CD4-positive, alpha-beta memory T cell (primary cell): Measurements from ENCODE around the gene SERPINE1. TPM values are rescaled to one million over a fixed set of nuclear protein-coding genes. Genes with fewer than 3 reads are reported as not detected.

Experiments
- CTCF ChIA-PET: fragments of 350-600 bp; sonication (Branson Sonifier 250); formaldehyde crosslinking; loops from one replicate; lab custom pipeline; 2021; ENCODE audit warnings: inconsistent platforms; ENCODE audit not compliant: partially characterized antibody; lab: Charles Lee
- POLR2A ChIA-PET: fragments of 350-600 bp; sonication (Branson Sonifier 250); formaldehyde crosslinking; loops from one replicate; lab custom pipeline; 2021; ENCODE audit not compliant: partially characterized antibody; lab: Charles Lee
- DNase-seq, 5 donors: peaks; one replicate each; pipeline versions ENCODE4 v3.0.0 to v3.0.0-alpha.2; 2020 to 2022; ENCODE audit warnings: mixed read lengths in 1 of 5
- H3K27ac ChIP-seq: one replicate; pipeline ENCODE4 v1.7.0; 2013; ENCODE audit warnings: low read depth, low read length
- H3K27me3 ChIP-seq: 2 replicates; pipeline ENCODE4 v1.7.0; 2013; ENCODE audit warnings: mild to moderate bottlenecking, low read length, moderate library complexity; ENCODE audit not compliant: insufficient read depth
- H3K36me3 ChIP-seq: 2 replicates; pipeline ENCODE4 v1.7.0; 2013; ENCODE audit warnings: mild to moderate bottlenecking, low read length, moderate library complexity; ENCODE audit not compliant: insufficient read depth
- H3K4me1 ChIP-seq: 2 replicates; pipeline ENCODE4 v1.7.0; 2013; ENCODE audit warnings: mild to moderate bottlenecking, low read length, moderate library complexity; ENCODE audit not compliant: insufficient read depth
- H3K4me3 ChIP-seq, 2 donors: one replicate each; pipeline ENCODE4 v1.7.0; 2013; ENCODE audit warnings: low read length in 2 of 2, mild to moderate bottlenecking in 1 of 2
- H3K9me3 ChIP-seq, 2 donors: one replicate each; pipeline ENCODE4 v1.7.0; 2013; ENCODE audit warnings: low read length in 2 of 2, control low read depth in 1 of 2; ENCODE audit not compliant: control insufficient read depth in 1 of 2
- H3K27ac Mint-ChIP-seq, 7 donors: one replicate each; pipeline ENCODE4 v1.8.0; 2020 to 2021; ENCODE audit warnings: mixed read lengths in 7 of 7, mild to moderate bottlenecking in 6 of 7, inconsistent platforms in 3 of 7, moderate library complexity in 3 of 7
- H3K27me3 Mint-ChIP-seq, 2 donors: one replicate each; pipeline ENCODE4 v1.8.0; 2020 to 2021; ENCODE audit warnings: mixed read lengths in 2 of 2
- H3K36me3 Mint-ChIP-seq, 2 donors: one replicate each; pipeline ENCODE4 v1.8.0; 2020 to 2021; ENCODE audit warnings: mixed read lengths in 2 of 2, inconsistent platforms in 1 of 2, mild to moderate bottlenecking in 1 of 2
- H3K4me1 Mint-ChIP-seq, 4 donors: one replicate each; pipeline ENCODE4 v1.8.0; 2020 to 2021; ENCODE audit warnings: mixed read lengths in 4 of 4, mild to moderate bottlenecking in 1 of 4
- H3K4me3 Mint-ChIP-seq, 8 donors: one replicate each; pipeline ENCODE4 v1.8.0; 2020 to 2021; ENCODE audit warnings: mixed read lengths in 8 of 8, mild to moderate bottlenecking in 7 of 8, moderate library complexity in 6 of 8, inconsistent platforms in 3 of 8
- H3K9me3 Mint-ChIP-seq, 8 donors: one replicate each; pipeline ENCODE4 v1.8.0; 2020 to 2021; ENCODE audit warnings: mixed read lengths in 8 of 8, mild to moderate bottlenecking in 5 of 8, inconsistent platforms in 3 of 8, moderate library complexity in 1 of 8
- intact Hi-C: fragments of 100-400 bp; cut with micrococcal nuclease; formaldehyde crosslinking; loops from one replicate; pipeline ENCODE4 v1.15.1; 2023
- polyA plus RNA-seq, 2 donors: library from polyadenylated mRNA; unstranded; fragments of 300-500 nt; fragmentation: Illumina TruSeq; gene quantifications; one replicate each; pipeline ENCODE4 v1.2.3, GENCODE V29; 2021
- total RNA-seq, 2 experiments: library from RNA; stranded (reverse); gene quantifications; one replicate each; pipeline ENCODE4 v1.2.3, GENCODE V29; 2021

SERPINE1 gene
- total and polyA plus RNA-seq, 4 experiments from 2014 or later = 0.11 to 0.20 TPM; not detected in 2

GRCh38 chr7:101166648-101166908 lies 39.7 kb downstream of the SERPINE1 start:
- no peak for DNase-seq
- H3K27ac Mint-ChIP-seq = peak overlapping the region in 1 of 7 donors; percentile 88
- ChIA-PET POLR2A (interaction anchor here (0.8 to 1.6 kb wide), 2 partner anchors 12 to 51 kb away, joined by 3 read pairs; partner anchors contain the start of gene ZNHIT1), CTCF (interaction anchor here (3.2 kb wide), 1 partner anchor 23 kb away, joined by 25 read pairs; no protein-coding TSS in a partner anchor)
- peaks cover under 1 to 2% of the 10 kb centered on the region in 2 donors for H3K36me3 Mint-ChIP-seq
- H3K9me3 Mint-ChIP-seq = peaks cover 0 to 4% (median 0%) of the 10 kb centered on the region in 8 donors
- H3K27me3 ChIP-seq = peaks cover 75% of the 10 kb centered on the region
- no peak overlapping the region for H3K4me3 ChIP-seq
- no peak overlapping the region for H3K4me3 Mint-ChIP-seq
- no peaks in the 10 kb centered on the region for H3K36me3 ChIP-seq
- H3K4me1 ChIP-seq = peaks cover 66% of the 10 kb centered on the region
- no peaks in the 10 kb centered on the region for H3K9me3 ChIP-seq
- peaks cover 33 to 61% (median 47%) of the 10 kb centered on the region in 4 donors for H3K4me1 Mint-ChIP-seq
- no peak overlapping the region for H3K27ac ChIP-seq
- intact Hi-C loops = loop anchor here (5.0 to 10.0 kb wide), 2 partner anchors 48 to 279 kb away; partner anchors contain the start of genes PLOD3, UFSP1 and ZNHIT1
- peaks cover 52 to 56% of the 10 kb centered on the region in 2 donors for H3K27me3 Mint-ChIP-seq

GRCh38 chr7:101166909-101167644 lies 40.2 kb downstream of the SERPINE1 start:
- Histone ChIP-seq H3K9me3 (no peaks in the 10 kb centered on the region), H3K27me3 (peaks cover 74% of the 10 kb centered on the region), H3K27ac (no peak overlapping the region), H3K4me1 (peaks cover 71% of the 10 kb centered on the region), H3K36me3 (no peaks in the 10 kb centered on the region), H3K4me3 (no peak overlapping the region)
- Mint-ChIP-seq H3K9me3 (peaks cover 0 to 4% (median 0%) of the 10 kb centered on the region in 8 donors), H3K27me3 (peaks cover 54 to 59% of the 10 kb centered on the region in 2 donors), H3K27ac (peak overlapping the region in 2 of 7 donors; percentile 22 to 88), H3K4me1 (peaks cover 35 to 65% (median 52%) of the 10 kb centered on the region in 4 donors), H3K4me3 (no peak overlapping the region), H3K36me3 (peaks cover 0 to 2% of the 10 kb centered on the region in 2 donors)
- ChIA-PET CTCF (interaction anchor here (3.2 kb wide), 1 partner anchor 23 kb away, joined by 25 read pairs; no protein-coding TSS in a partner anchor), POLR2A (interaction anchor here (1.6 kb wide), 1 partner anchor 12 kb away, joined by 3 read pairs; no protein-coding TSS in a partner anchor)
- no peak for DNase-seq
- intact Hi-C loops = loop anchor here (5.0 to 10.0 kb wide), 2 partner anchors 48 to 280 kb away; partner anchors contain the start of genes PLOD3, UFSP1 and ZNHIT1

- POLR2A ChIA-PET = interaction anchor here (0.5 to 1.6 kb wide), 2 partner anchors 13 to 74 kb away, joined by 3 to 4 read pairs; no protein-coding TSS in a partner anchor
- peaks cover 54 to 59% of the 10 kb centered on the region in 2 donors for H3K27me3 Mint-ChIP-seq
- Histone ChIP-seq H3K27me3 (peaks cover 77% of the 10 kb centered on the region), H3K36me3 (no peaks in the 10 kb centered on the region), H3K9me3 (no peaks in the 10 kb centered on the region), H3K4me3 (no peak overlapping the region), H3K4me1 (peaks cover 73% of the 10 kb centered on the region), H3K27ac (no peak overlapping the region)
- H3K27ac Mint-ChIP-seq = peak overlapping the region in 1 of 7 donors; percentile 77
- H3K4me3 Mint-ChIP-seq = peak overlapping the region in 2 of 8 donors; percentile 2 to 32
- peaks cover 0 to 2% of the 10 kb centered on the region in 2 donors for H3K36me3 Mint-ChIP-seq
- CTCF ChIA-PET = interaction anchor here (1.2 to 1.8 kb wide), 4 partner anchors 11 to 76 kb away, joined by 3 to 29 read pairs (median 5); no protein-coding TSS in a partner anchor
- peaks cover 35 to 68% (median 52%) of the 10 kb centered on the region in 4 donors for H3K4me1 Mint-ChIP-seq
- intact Hi-C loops = loop anchor here (5.0 to 10.0 kb wide), 2 partner anchors 47 to 281 kb away; partner anchors contain the start of genes PLOD3, UFSP1 and ZNHIT1
- DNase-seq = no peak
- H3K9me3 Mint-ChIP-seq = peaks cover 0 to 4% (median 0%) of the 10 kb centered on the region in 8 donors
Measured at GRCh38 chr7:101167645-101168411, 40.9 kb downstream of the SERPINE1 start.

GRCh38 chr7:101168412-101169049 lies 41.6 kb downstream of the SERPINE1 start:
- peaks cover 0 to 2% of the 10 kb centered on the region in 2 donors for H3K36me3 Mint-ChIP-seq
- Histone ChIP-seq H3K4me3 (no peak overlapping the region), H3K27ac (no peak overlapping the region), H3K27me3 (peaks cover 84% of the 10 kb centered on the region), H3K4me1 (peaks cover 79% of the 10 kb centered on the region), H3K9me3 (no peaks in the 10 kb centered on the region), H3K36me3 (no peaks in the 10 kb centered on the region)
- peak overlapping the region in 4 of 8 donors; percentile 2 to 55 (median 18) for H3K4me3 Mint-ChIP-seq
- peaks cover 0 to 4% (median 0%) of the 10 kb centered on the region in 8 donors for H3K9me3 Mint-ChIP-seq
- H3K4me1 Mint-ChIP-seq = peaks cover 36 to 72% (median 56%) of the 10 kb centered on the region in 4 donors
- H3K27ac Mint-ChIP-seq = peak overlapping the region in 2 of 7 donors; percentile 26 to 77
- CTCF ChIA-PET = interaction anchor here (1.2 to 1.8 kb wide), 4 partner anchors 12 to 75 kb away, joined by 3 to 29 read pairs (median 5); no protein-coding TSS in a partner anchor
- peaks cover 54 to 63% of the 10 kb centered on the region in 2 donors for H3K27me3 Mint-ChIP-seq
- POLR2A ChIA-PET = interaction anchor here (0.5 kb wide), 1 partner anchor 74 kb away, joined by 4 read pairs; no protein-coding TSS in a partner anchor
- DNase-seq = no peak
- intact Hi-C loops = loop anchor here (1.0 to 10.0 kb wide), 3 partner anchors 24 to 281 kb away; partner anchors contain the start of genes PLOD3, UFSP1 and ZNHIT1

- POLR2A ChIA-PET = no interaction called here
- H3K4me1 ChIP-seq = peaks cover 81% of the 10 kb centered on the region
- CTCF ChIA-PET = interaction anchor here (1.3 to 3.0 kb wide), 5 partner anchors 13 to 25 kb away, joined by 4 to 44 read pairs (median 6); no protein-coding TSS in a partner anchor
- no peak for DNase-seq
- H3K27me3 Mint-ChIP-seq = peaks cover 59 to 68% of the 10 kb centered on the region in 2 donors
- H3K4me1 Mint-ChIP-seq = peaks cover 40 to 79% (median 62%) of the 10 kb centered on the region in 4 donors
- no peaks in the 10 kb centered on the region for H3K9me3 ChIP-seq
- H3K36me3 ChIP-seq = no peaks in the 10 kb centered on the region
- intact Hi-C loops = loop anchor here (1.0 to 10.0 kb wide), 3 partner anchors 25 to 282 kb away; partner anchors contain the start of genes PLOD3, UFSP1 and ZNHIT1
- peak overlapping the region in 5 of 7 donors; percentile 7 to 77 (median 50) for H3K27ac Mint-ChIP-seq
- no peak overlapping the region for H3K4me3 ChIP-seq
- peak overlapping the region in 5 of 8 donors; percentile 23 to 79 (median 64) for H3K4me3 Mint-ChIP-seq
- peaks cover 89% of the 10 kb centered on the region for H3K27me3 ChIP-seq
- H3K36me3 Mint-ChIP-seq = peaks cover 0 to 2% of the 10 kb centered on the region in 2 donors
- H3K27ac ChIP-seq = no peak overlapping the region
- H3K9me3 Mint-ChIP-seq = peaks cover 0 to 6% (median 0%) of the 10 kb centered on the region in 8 donors
Measured at GRCh38 chr7:101169110-101169837, 42.4 kb downstream of the SERPINE1 start.
